CD4-positive, alpha-beta T cell (primary cell): Measurements from ENCODE around the gene CIZ1. TPM values are rescaled to one million over a fixed set of nuclear protein-coding genes. Genes with fewer than 3 reads are reported as not detected.

Experiments
- ATAC-seq: fragments of 200-7000 bp; cut with Tn5 transposase; one replicate; pipeline ENCODE4 v1.10.0; 2022; ENCODE audit warnings: mild to moderate bottlenecking; ENCODE audit not compliant: poor library complexity
- CTCF ChIA-PET: fragments of 350-600 bp; sonication (Branson Sonifier 250); formaldehyde crosslinking; loops from one replicate; lab custom pipeline; 2021; ENCODE audit warnings: antibody characterized with exemption, inconsistent platforms; lab: Charles Lee
- POLR2A ChIA-PET: fragments of 350-600 bp; sonication (Branson Sonifier 250); formaldehyde crosslinking; loops from one replicate; lab custom pipeline; 2021; ENCODE audit warnings: antibody characterized with exemption, inconsistent platforms; lab: Charles Lee
- DNase-seq, 14 experiments: peaks; one replicate each; pipeline ENCODE4 v3.0.0-alpha.2; 2013 to 2020; ENCODE audit warnings: mixed read lengths in 2 of 14
- H3K27ac ChIP-seq, 2 donors: one replicate each; pipeline versions ENCODE4 v1.5.1 to v1.7.0; 2013; ENCODE audit warnings: low read length in 2 of 2, low read depth in 1 of 2, mild to moderate bottlenecking in 1 of 2
- H3K27me3 ChIP-seq, 2 experiments: 1 replicate in 1 of 2; 2 replicates in 1 of 2; pipeline versions ENCODE4 v1.6.1 to v1.7.0; 2013; ENCODE audit warnings: low read length in 2 of 2, control low read depth in 1 of 2, mild to moderate bottlenecking in 1 of 2, moderate library complexity in 1 of 2; ENCODE audit not compliant: insufficient read depth in 2 of 2, control insufficient read depth in 1 of 2
- H3K36me3 ChIP-seq: one replicate; pipeline ENCODE4 v1.6.1; 2013; ENCODE audit warnings: low read length, control low read depth; ENCODE audit not compliant: insufficient read depth
- H3K4me1 ChIP-seq: one replicate; pipeline ENCODE4 v1.6.1; 2013; ENCODE audit warnings: low read length, control low read depth; ENCODE audit not compliant: insufficient read depth
- H3K4me3 ChIP-seq: one replicate; pipeline ENCODE4 v1.5.1; 2013; ENCODE audit warnings: mild to moderate bottlenecking, low read length, moderate library complexity
- H3K9me3 ChIP-seq, 2 experiments: 1 replicate in 1 of 2; 2 replicates in 1 of 2; pipeline versions ENCODE4 v1.6.1 to v1.7.0; 2013; ENCODE audit warnings: low read length in 2 of 2, mild to moderate bottlenecking in 2 of 2, control low read depth in 1 of 2, moderate library complexity in 1 of 2; ENCODE audit not compliant: control insufficient read depth in 1 of 2, insufficient read depth in 1 of 2
- H3K27ac Mint-ChIP-seq: one replicate; pipeline ENCODE4 v1.8.0; 2020; ENCODE audit warnings: mixed read lengths
- H3K27me3 Mint-ChIP-seq: one replicate; pipeline ENCODE4 v1.8.0; 2021; ENCODE audit warnings: mixed read lengths
- H3K36me3 Mint-ChIP-seq: one replicate; pipeline ENCODE4 v1.8.0; 2021; ENCODE audit warnings: low read depth, mixed read lengths
- H3K4me1 Mint-ChIP-seq: one replicate; pipeline ENCODE4 v1.8.0; 2021; ENCODE audit warnings: low read depth, mixed read lengths
- H3K4me3 Mint-ChIP-seq: one replicate; pipeline ENCODE4 v1.8.0; 2020; ENCODE audit warnings: mild to moderate bottlenecking, mixed read lengths
- H3K9me3 Mint-ChIP-seq: one replicate; pipeline ENCODE4 v1.8.0; 2020; ENCODE audit warnings: mixed read lengths
- intact Hi-C, 2 experiments: fragments of 100-400 bp; cut with DNase I in 1 of 2; cut with micrococcal nuclease in 1 of 2; formaldehyde crosslinking; loops; one replicate each; pipeline versions ENCODE4 v1.15.1 to v1.9.0; 2023 to 2025; cut with DNase I, micrococcal nuclease
- total RNA-seq, 174 experiments: library from RNA in 2 of 174; stranded (reverse) in 2 of 174; gene quantifications; one replicate each; pipeline ENCODE4 v1.2.3 and lab custom pipeline; 2021 to 2026
- TF ChIP-seq, protein P1 (sequence below): fragments of 200-600 bp; IDR thresholded peaks from one replicate; pipeline ENCODE4 v1.8.0; 2022; ENCODE audit warnings: antibody characterized with exemption, mild to moderate bottlenecking

The CIZ1 gene
- total RNA-seq, 2 experiments from 2014 or later = 106 to 107 TPM

- Histone ChIP-seq H3K27me3 (peaks cover 11 to 17% of the 10 kb centered on the region in 2 experiments), H3K4me3 (no peak overlapping the region), H3K36me3 (no peaks in the 10 kb centered on the region), H3K27ac (no peak overlapping the region), H3K9me3 (no peaks in the 10 kb centered on the region), H3K4me1 (peaks cover 11% of the 10 kb centered on the region)
- no peaks in the 10 kb centered on the region for H3K9me3 Mint-ChIP-seq
- H3K36me3 Mint-ChIP-seq = no peaks in the 10 kb centered on the region
- ATAC-seq (no peak), DNase-seq (no peak)
- CTCF ChIA-PET = no interaction called here
- no peak overlapping the region for H3K4me3 Mint-ChIP-seq
- H3K4me1 Mint-ChIP-seq = no peaks in the 10 kb centered on the region
- peaks cover 24% of the 10 kb centered on the region for H3K27me3 Mint-ChIP-seq
- intact Hi-C loops = no loop called here
- TF ChIP-seq, protein P1, sequence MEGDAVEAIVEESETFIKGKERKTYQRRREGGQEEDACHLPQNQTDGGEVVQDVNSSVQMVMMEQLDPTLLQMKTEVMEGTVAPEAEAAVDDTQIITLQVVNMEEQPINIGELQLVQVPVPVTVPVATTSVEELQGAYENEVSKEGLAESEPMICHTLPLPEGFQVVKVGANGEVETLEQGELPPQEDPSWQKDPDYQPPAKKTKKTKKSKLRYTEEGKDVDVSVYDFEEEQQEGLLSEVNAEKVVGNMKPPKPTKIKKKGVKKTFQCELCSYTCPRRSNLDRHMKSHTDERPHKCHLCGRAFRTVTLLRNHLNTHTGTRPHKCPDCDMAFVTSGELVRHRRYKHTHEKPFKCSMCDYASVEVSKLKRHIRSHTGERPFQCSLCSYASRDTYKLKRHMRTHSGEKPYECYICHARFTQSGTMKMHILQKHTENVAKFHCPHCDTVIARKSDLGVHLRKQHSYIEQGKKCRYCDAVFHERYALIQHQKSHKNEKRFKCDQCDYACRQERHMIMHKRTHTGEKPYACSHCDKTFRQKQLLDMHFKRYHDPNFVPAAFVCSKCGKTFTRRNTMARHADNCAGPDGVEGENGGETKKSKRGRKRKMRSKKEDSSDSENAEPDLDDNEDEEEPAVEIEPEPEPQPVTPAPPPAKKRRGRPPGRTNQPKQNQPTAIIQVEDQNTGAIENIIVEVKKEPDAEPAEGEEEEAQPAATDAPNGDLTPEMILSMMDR = no peak
- no peak overlapping the region for H3K27ac Mint-ChIP-seq
- POLR2A ChIA-PET = no interaction called here
Observed at GRCh38 chr9:128208386-128208785, 17.0 kb upstream of the CIZ1 start.

DNA sequence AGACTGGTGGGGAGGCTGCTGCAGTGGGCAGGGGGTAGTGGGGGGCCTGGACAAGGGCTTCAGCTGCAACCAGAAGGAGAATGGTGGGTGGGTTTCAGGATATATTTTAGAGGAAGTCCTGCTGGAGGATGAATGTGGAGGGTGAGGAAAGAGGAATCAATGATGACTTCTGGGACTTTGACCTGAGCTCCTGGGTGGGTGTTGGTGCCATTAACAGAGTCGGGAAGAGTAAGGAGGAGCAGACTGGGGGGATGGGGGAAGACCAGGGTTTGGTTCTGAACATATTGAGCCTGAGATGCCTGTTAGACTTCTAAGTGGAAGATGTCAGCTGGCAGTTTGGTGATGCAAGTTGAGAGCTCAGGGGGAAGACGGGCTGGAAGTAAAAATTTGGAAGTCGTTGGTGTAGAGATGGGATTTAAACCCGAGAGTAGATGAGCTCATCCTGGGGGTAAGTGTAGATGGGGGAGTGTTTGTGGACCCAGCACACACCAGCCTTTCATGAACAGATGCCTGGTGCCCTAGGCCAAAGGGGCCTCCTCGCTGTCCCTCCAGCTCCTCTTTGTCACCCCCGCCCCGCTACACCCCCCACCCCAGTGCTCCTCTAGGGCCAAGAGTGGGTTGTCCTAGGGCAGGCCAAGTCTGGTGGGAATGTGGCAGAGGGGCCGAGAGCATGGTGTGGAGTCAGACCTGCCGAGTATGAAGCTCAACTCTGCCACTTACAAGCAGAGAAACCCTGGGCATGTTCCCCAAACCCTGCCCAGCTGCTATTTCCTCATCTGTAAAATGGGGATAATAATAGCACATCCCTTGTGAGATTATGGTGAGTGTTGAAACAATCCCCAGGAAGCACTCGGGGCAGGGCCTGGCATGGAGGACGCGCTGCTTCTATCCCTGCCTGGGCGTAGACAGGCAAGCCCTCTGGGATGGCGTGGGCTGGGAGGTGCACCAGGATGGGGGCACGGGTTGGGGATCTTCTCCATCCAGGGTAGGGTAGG is 15.8 kb upstream of the CIZ1 start:
- H3K9me3 ChIP-seq = no peaks in the 10 kb centered on the region
- peaks cover 5% of the 10 kb centered on the region for H3K4me1 Mint-ChIP-seq
- H3K9me3 Mint-ChIP-seq = no peaks in the 10 kb centered on the region
- ATAC-seq (no peak), DNase-seq (no peak)
- CTCF ChIA-PET = interaction anchor here (1.3 kb wide), 1 partner anchor 16 kb away, joined by 3 read pairs; the partner anchor contains the start of gene CIZ1
- H3K36me3 Mint-ChIP-seq = no peaks in the 10 kb centered on the region
- POLR2A ChIA-PET = interaction anchor here (1.1 kb wide), 1 partner anchor 16 kb away, joined by 3 read pairs; the partner anchor contains the start of gene CIZ1
- no peak overlapping the region for H3K4me3 Mint-ChIP-seq
- no peak overlapping the region for H3K27ac Mint-ChIP-seq
- H3K4me3 ChIP-seq = no peak overlapping the region
- H3K27me3 Mint-ChIP-seq = peaks cover 22% of the 10 kb centered on the region
- H3K36me3 ChIP-seq = no peaks in the 10 kb centered on the region
- H3K27me3 ChIP-seq = peaks cover 11 to 17% of the 10 kb centered on the region in 2 experiments
- intact Hi-C loops = no loop called here
- TF ChIP-seq, protein P1 = no peak
- H3K4me1 ChIP-seq = peaks cover 17% of the 10 kb centered on the region
- H3K27ac ChIP-seq = no peak overlapping the region

GRCh38 chr9:128206484-128206883 is 15.1 kb upstream of the CIZ1 start:
- H3K27ac Mint-ChIP-seq = no peak overlapping the region
- DNase-seq (no peak), ATAC-seq (no peak)
- Histone ChIP-seq H3K27ac (no peak overlapping the region), H3K4me1 (peaks cover 17% of the 10 kb centered on the region), H3K4me3 (no peak overlapping the region), H3K27me3 (peaks cover 11 to 17% of the 10 kb centered on the region in 2 experiments), H3K36me3 (no peaks in the 10 kb centered on the region), H3K9me3 (no peaks in the 10 kb centered on the region)
- peaks cover 20% of the 10 kb centered on the region for H3K27me3 Mint-ChIP-seq
- POLR2A ChIA-PET = interaction anchor here (1.1 kb wide), 1 partner anchor 16 kb away, joined by 3 read pairs; the partner anchor contains the start of gene CIZ1
- no peak overlapping the region for H3K4me3 Mint-ChIP-seq
- TF ChIP-seq, protein P1 = no peak
- intact Hi-C loops = no loop called here
- H3K4me1 Mint-ChIP-seq = peaks cover 5% of the 10 kb centered on the region
- H3K9me3 Mint-ChIP-seq = no peaks in the 10 kb centered on the region
- no peaks in the 10 kb centered on the region for H3K36me3 Mint-ChIP-seq
- CTCF ChIA-PET = no interaction called here
